SU-DHL-6 (cell line): ENCODE results near the gene SYT7.

Source experiments
- H2AFZ ChIP-seq: fragments of 200-600 bp; sonication (generic); 2 replicates; pipeline ENCODE4 v1.6.1; 2014; ENCODE audit warnings: low read depth, mild to moderate bottlenecking, moderate library complexity, mixed read lengths, antibody characterized with exemption, low read length; ENCODE audit not compliant: severe bottlenecking
- H3F3A ChIP-seq: fragments of 200-600 bp; shearing (Covaris generic); 2 replicates; pipeline ENCODE4 v1.6.0; 2016; ENCODE audit warnings: antibody characterized with exemption, mild to moderate bottlenecking; ENCODE audit not compliant: insufficient read depth
- H3K27ac ChIP-seq: fragments of 200-600 bp; sonication (generic); 2 replicates; pipeline ENCODE4 v1.5.1; 2016; ENCODE audit warnings: low read depth, mild to moderate bottlenecking, low read length, moderate library complexity, mixed read lengths
- H3K27me3 ChIP-seq: fragments of 200-600 bp; sonication (generic), shearing (Covaris generic); 2 replicates; pipeline ENCODE4 v1.6.0; 2014; ENCODE audit warnings: mild to moderate bottlenecking, low read length
- H3K36me3 ChIP-seq: fragments of 200-600 bp; sonication (generic); 2 replicates; pipeline ENCODE4 v1.6.1; 2014; ENCODE audit warnings: mild to moderate bottlenecking, low read length, mixed read lengths
- H3K4me2 ChIP-seq: fragments of 300-600, 200-600 bp; shearing (Covaris generic), sonication (generic); 2 replicates; pipeline ENCODE4 v1.6.0; 2014; ENCODE audit warnings: low read length, low read depth, mild to moderate bottlenecking; ENCODE audit not compliant: poor library complexity, severe bottlenecking
- H3K4me3 ChIP-seq: fragments of 200-600 bp; sonication (generic); 2 replicates; pipeline ENCODE4 v1.5.1; 2014; ENCODE audit warnings: antibody characterized with exemption, low read length, mild to moderate bottlenecking, mixed read lengths; ENCODE audit not compliant: insufficient read depth, poor library complexity, severe bottlenecking
- H3K79me2 ChIP-seq: fragments of 200-600 bp; sonication (generic); 2 replicates; pipeline ENCODE4 v1.6.1; 2014; ENCODE audit warnings: mild to moderate bottlenecking, low read length, moderate library complexity; ENCODE audit not compliant: insufficient read depth
- H3K9ac ChIP-seq: fragments of 200-600 bp; sonication (generic); 2 replicates; pipeline ENCODE4 v1.7.0; 2014; ENCODE audit warnings: mild to moderate bottlenecking, low read length
- H3K9me2 ChIP-seq: fragments of 200-600 bp; sonication (generic); replicated peaks from 2 replicates; pipeline ENCODE4 v1.6.1; 2014; ENCODE audit warnings: low read length; ENCODE audit not compliant: insufficient read depth
- H3K9me3 ChIP-seq: fragments of 200-600 bp; sonication (generic); 2 replicates; pipeline ENCODE4 v1.6.1; 2014; ENCODE audit warnings: low read length, mixed read lengths; ENCODE audit not compliant: insufficient read depth
- H4K20me1 ChIP-seq: fragments of 200-600 bp; sonication (generic); 2 replicates; pipeline ENCODE4 v1.6.1; 2014; ENCODE audit warnings: low read depth, mild to moderate bottlenecking, antibody characterized with exemption, low read length, moderate library complexity, mixed read lengths
- EZH2phosphoT487 ChIP-seq: fragments of 200-600 bp; sonication (generic), shearing (Covaris generic); conservative IDR thresholded peaks from 2 replicates; pipeline ENCODE4 v1.6.1; 2018; ENCODE audit warnings: mild to moderate bottlenecking, antibody characterized with exemption, low read length, moderate library complexity, mixed read lengths
- TF ChIP-seq, protein P1 (sequence below): fragments of 200-600 bp; sonication (generic); IDR thresholded peaks from one replicate; pipeline ENCODE4 v1.5.1; 2017; ENCODE audit warnings: antibody characterized with exemption, mild to moderate bottlenecking, low read length, moderate library complexity; ENCODE audit not compliant: insufficient read depth, poor library complexity, severe bottlenecking

The SYT7 gene

DNA sequence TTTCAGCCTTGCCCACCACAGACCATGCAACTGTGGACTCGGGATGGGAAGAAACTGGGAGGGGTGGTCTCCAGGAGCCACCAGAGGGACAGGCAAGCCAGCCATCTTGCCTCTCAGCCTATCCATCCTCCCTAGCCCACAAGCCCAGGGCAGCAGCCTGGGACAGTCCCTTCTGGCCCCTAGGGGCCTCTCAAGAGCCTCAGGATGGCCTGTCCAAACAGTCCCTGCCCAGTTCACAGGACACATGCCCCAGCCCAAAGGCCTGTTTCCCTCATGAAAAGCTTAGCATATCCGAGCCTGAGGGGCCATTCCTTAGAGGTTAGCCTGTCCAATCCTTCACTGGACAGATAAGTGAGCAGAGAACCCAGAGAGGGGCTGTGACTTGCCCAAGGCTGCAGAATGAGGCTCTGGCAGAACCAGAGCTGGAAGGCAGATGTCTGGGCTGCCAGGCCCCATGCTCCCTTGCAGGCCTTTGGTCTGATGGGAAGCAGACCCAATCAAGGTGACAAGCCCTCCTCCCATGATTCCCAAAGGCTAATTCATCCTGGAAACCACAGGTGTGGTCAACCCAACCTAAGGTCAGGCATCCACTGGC, 44.1 kb downstream of the SYT7 start:
- Histone ChIP-seq H3K9ac (no peak overlapping the region), H3K79me2 (no peaks in the 10 kb centered on the region), H3K27ac (no peak overlapping the region), H3K4me2 (no peak overlapping the region), H2AFZ (no peak overlapping the region), H3K9me3 (no peaks in the 10 kb centered on the region), H3F3A (no peaks in the 10 kb centered on the region), H3K27me3 (no peaks in the 10 kb centered on the region), H4K20me1 (no peaks in the 10 kb centered on the region), H3K9me2 (no peaks in the 10 kb centered on the region), H3K36me3 (no peaks in the 10 kb centered on the region), H3K4me3 (no peak overlapping the region)
- TF ChIP-seq EZH2phosphoT487, result no peak
- TF ChIP-seq, protein P1, sequence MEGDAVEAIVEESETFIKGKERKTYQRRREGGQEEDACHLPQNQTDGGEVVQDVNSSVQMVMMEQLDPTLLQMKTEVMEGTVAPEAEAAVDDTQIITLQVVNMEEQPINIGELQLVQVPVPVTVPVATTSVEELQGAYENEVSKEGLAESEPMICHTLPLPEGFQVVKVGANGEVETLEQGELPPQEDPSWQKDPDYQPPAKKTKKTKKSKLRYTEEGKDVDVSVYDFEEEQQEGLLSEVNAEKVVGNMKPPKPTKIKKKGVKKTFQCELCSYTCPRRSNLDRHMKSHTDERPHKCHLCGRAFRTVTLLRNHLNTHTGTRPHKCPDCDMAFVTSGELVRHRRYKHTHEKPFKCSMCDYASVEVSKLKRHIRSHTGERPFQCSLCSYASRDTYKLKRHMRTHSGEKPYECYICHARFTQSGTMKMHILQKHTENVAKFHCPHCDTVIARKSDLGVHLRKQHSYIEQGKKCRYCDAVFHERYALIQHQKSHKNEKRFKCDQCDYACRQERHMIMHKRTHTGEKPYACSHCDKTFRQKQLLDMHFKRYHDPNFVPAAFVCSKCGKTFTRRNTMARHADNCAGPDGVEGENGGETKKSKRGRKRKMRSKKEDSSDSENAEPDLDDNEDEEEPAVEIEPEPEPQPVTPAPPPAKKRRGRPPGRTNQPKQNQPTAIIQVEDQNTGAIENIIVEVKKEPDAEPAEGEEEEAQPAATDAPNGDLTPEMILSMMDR, result no peak

DNA sequence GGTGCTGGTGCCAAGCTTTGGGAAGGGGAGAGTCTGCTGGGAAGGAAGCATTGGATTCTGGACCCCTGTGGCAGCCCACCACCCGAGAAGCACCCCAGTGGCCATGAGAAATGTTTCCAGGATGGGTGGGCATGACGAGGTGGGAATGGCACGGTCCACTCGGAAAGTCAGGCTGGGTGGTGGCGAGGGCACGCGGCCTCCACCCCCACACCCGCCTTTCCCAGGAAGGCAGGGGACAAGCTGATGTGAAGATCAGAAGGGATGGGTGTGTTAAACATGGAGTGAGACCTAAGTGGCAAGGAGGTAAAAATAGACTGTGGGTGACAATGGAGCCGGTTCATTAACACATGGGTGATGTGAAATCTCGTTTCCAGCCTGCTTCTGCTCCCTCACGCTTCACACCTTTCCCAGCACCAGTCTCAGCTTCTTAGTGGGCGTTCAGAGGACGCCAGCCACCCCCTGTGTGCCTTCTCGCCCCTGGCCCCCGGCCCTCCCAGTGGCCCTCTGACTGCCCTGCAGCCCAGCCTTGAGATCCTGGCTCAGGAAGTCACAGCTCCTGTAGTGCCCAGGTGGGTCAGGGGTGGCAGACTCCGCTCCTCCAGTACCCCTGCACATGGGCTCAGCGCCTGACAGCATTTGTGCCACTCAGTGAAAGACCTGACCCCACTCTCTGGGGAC, 44.7 kb downstream of the SYT7 start:
- no peak overlapping the region for H2AFZ ChIP-seq
- H4K20me1 ChIP-seq, result no peaks in the 10 kb centered on the region
- no peak overlapping the region for H3K9ac ChIP-seq
- H3K4me2 ChIP-seq, result no peak overlapping the region
- H3K4me3 ChIP-seq, result no peak overlapping the region
- H3K36me3 ChIP-seq, result no peaks in the 10 kb centered on the region
- TF ChIP-seq, protein P1, result no peak
- no peak for TF ChIP-seq EZH2phosphoT487
- no peaks in the 10 kb centered on the region for H3K27me3 ChIP-seq
- no peaks in the 10 kb centered on the region for H3F3A ChIP-seq
- no peaks in the 10 kb centered on the region for H3K9me3 ChIP-seq
- no peaks in the 10 kb centered on the region for H3K79me2 ChIP-seq
- H3K9me2 ChIP-seq, result no peaks in the 10 kb centered on the region
- no peak overlapping the region for H3K27ac ChIP-seq

DNA sequence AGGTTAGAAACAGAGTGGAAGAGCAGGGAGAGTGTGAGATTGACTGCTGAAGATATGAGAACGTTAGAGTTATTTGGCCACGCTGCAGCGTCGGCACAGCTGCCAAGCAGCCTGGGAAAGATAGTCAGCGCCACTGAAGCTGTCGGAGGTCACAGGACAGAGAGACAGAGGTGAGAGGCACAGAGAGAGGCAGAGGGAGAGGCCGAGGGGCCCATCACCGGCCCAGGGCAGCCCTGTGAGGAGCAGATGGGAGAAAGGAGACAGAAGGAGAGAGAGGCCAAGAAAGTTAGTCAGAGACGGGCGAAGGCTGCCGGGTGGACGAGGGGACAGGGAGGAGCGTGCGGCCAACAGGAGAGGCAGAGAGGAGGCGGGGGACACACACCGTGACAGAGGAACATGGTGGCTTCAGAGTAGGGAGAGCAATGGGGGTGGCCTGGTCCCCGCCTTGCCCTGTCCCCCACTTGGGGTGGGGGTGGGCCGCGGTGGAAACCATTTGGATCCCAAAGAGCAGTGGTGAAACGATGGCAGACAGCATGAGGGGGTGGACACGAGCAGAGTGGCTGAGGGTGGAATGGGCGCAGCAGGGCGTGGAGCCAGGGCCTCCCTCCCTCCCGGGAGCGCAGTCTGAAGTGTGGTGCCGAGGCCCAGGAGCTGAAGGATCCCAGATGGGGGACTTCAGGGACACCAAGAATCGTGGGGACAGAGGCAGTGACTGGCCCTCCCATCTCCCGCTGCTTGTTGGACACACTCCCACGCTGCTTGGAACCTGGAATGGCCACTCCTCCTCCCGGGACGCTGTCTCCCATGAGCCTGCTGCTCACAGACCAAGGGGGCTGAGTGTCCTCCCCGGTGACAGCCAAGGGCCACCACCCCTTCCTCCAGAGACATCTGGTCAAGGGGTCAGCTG, 45.7 kb downstream of the SYT7 start:
- no peaks in the 10 kb centered on the region for H3K27me3 ChIP-seq
- H3K9me2 ChIP-seq, result no peaks in the 10 kb centered on the region
- no peaks in the 10 kb centered on the region for H3K9me3 ChIP-seq
- no peaks in the 10 kb centered on the region for H3F3A ChIP-seq
- H3K4me2 ChIP-seq, result no peak overlapping the region
- H4K20me1 ChIP-seq, result no peaks in the 10 kb centered on the region
- H3K4me3 ChIP-seq, result no peak overlapping the region
- H3K36me3 ChIP-seq, result no peaks in the 10 kb centered on the region
- H3K79me2 ChIP-seq, result no peaks in the 10 kb centered on the region
- H3K9ac ChIP-seq, result no peak overlapping the region
- H2AFZ ChIP-seq, result no peak overlapping the region
- TF ChIP-seq, protein P1, result no peak
- TF ChIP-seq EZH2phosphoT487, result no peak
- no peak overlapping the region for H3K27ac ChIP-seq
